ENCODE data around the gene PTPRH. TPM values are rescaled to one million over a fixed set of nuclear protein-coding genes. Genes with fewer than 3 reads are reported as not detected.
A peak's percentile ranks its signal among the peaks of the same experiment; 100 is the strongest.

The PTPRH gene
- total and polyA plus RNA-seq, 9 of the 15 experiments (the other 6 are each of a cell fraction or from before 2014, with no cell fraction given): 0.87 to 34.3 (median 22.7) TPM

DNA sequence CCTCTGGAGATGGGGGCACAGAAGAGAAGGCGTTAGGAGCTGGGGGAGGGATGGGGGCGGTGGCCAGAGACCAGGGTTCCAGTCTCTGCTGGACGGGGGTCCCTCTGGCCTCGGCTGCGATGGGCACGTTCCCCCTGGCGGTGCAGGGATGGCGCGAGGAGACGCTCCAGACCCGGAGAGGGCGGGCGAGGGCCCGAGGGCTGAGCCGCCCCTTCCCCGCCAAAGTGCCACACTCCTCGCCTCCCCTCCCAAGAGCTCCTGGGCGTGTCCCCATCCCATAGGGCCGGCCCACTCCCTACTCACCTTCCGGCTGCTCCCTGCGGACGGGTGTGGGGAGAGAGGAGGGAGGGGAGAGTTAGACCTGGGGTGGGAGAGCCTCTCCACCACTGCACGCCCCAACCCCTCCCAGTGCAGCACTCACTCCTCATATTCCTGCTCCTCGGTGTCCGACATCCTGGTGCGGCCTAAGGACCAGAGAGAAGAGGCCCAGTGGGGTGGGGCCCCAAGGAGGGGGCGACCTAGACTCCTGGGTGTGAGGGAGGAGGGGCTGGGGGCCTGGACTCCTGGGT, 62.5 kb downstream of the PTPRH start (continued):
- no peak for TF ChIP-seq SFPQ (IDR thresholded peaks at IDR 0.05; ENCODE audit: low read depth, low read length)
- TF ChIP-seq POLR2H (tag; IDR thresholded peaks at IDR 0.05; ENCODE audit: low read depth): no peak
- TF ChIP-seq FOXP1 (CRISPR knock-in tag; IDR thresholded peaks at IDR 0.05): no peak
- no peak for TF ChIP-seq NEUROD1 (IDR thresholded peaks at IDR 0.05; ENCODE audit: borderline replicate concordance, low read depth, low read length, partially characterized antibody)
- no peak for TF ChIP-seq RBM34 (IDR thresholded peaks at IDR 0.05; ENCODE audit: borderline replicate concordance, insufficient read depth, low read length)
- TF ChIP-seq ZNF224 (CRISPR knock-in tag; IDR thresholded peaks at IDR 0.05): no peak
- no peak for TF ChIP-seq ZBTB26 (CRISPR knock-in tag; IDR thresholded peaks at IDR 0.05)
- TF ChIP-seq, protein P1, sequence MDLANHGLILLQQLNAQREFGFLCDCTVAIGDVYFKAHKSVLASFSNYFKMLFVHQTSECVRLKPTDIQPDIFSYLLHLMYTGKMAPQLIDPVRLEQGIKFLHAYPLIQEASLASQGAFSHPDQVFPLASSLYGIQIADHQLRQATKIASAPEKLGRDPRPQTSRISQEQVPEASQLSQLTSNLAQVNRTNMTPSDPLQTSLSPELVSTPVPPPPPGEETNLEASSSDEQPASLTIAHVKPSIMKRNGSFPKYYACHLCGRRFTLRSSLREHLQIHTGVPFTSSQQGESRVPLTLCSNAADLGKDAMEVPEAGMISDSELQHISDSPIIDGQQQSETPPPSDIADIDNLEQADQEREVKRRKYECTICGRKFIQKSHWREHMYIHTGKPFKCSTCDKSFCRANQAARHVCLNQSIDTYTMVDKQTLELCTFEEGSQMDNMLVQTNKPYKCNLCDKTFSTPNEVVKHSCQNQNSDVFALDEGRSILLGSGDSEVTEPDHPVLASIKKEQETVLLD (IDR thresholded peaks at IDR 0.05): peak; percentile 63; the same call in 1 of the 2 replicates
- TF ChIP-seq ZKSCAN1 (IDR thresholded peaks at IDR 0.05; ENCODE audit: low read depth, low read length): no peak
- peak; percentile 34 for TF ChIP-seq HNRNPLL (IDR thresholded peaks at IDR 0.05; ENCODE audit: low read depth, low read length, poor library complexity, severe bottlenecking)
- TF ChIP-seq, protein P2, sequence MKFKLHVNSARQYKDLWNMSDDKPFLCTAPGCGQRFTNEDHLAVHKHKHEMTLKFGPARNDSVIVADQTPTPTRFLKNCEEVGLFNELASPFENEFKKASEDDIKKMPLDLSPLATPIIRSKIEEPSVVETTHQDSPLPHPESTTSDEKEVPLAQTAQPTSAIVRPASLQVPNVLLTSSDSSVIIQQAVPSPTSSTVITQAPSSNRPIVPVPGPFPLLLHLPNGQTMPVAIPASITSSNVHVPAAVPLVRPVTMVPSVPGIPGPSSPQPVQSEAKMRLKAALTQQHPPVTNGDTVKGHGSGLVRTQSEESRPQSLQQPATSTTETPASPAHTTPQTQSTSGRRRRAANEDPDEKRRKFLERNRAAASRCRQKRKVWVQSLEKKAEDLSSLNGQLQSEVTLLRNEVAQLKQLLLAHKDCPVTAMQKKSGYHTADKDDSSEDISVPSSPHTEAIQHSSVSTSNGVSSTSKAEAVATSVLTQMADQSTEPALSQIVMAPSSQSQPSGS (CRISPR knock-in tag; IDR thresholded peaks at IDR 0.05): no peak
- no peak for TF ChIP-seq ZNF408 (CRISPR knock-in tag; IDR thresholded peaks at IDR 0.05; ENCODE audit: low read depth)
- TF ChIP-seq ZNF717 (CRISPR knock-in tag; IDR thresholded peaks at IDR 0.05): no peak
- TF ChIP-seq, protein P3, sequence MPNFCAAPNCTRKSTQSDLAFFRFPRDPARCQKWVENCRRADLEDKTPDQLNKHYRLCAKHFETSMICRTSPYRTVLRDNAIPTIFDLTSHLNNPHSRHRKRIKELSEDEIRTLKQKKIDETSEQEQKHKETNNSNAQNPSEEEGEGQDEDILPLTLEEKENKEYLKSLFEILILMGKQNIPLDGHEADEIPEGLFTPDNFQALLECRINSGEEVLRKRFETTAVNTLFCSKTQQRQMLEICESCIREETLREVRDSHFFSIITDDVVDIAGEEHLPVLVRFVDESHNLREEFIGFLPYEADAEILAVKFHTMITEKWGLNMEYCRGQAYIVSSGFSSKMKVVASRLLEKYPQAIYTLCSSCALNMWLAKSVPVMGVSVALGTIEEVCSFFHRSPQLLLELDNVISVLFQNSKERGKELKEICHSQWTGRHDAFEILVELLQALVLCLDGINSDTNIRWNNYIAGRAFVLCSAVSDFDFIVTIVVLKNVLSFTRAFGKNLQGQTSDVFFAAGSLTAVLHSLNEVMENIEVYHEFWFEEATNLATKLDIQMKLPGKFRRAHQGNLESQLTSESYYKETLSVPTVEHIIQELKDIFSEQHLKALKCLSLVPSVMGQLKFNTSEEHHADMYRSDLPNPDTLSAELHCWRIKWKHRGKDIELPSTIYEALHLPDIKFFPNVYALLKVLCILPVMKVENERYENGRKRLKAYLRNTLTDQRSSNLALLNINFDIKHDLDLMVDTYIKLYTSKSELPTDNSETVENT (CRISPR knock-in tag; IDR thresholded peaks at IDR 0.05): peak; percentile 53; the same call in 1 of the 2 replicates
- peak; percentile 58 for TF ChIP-seq GABPA (tag; conservative IDR thresholded peaks at IDR 0.05; ENCODE audit: low read depth)
- TF ChIP-seq, protein P4, sequence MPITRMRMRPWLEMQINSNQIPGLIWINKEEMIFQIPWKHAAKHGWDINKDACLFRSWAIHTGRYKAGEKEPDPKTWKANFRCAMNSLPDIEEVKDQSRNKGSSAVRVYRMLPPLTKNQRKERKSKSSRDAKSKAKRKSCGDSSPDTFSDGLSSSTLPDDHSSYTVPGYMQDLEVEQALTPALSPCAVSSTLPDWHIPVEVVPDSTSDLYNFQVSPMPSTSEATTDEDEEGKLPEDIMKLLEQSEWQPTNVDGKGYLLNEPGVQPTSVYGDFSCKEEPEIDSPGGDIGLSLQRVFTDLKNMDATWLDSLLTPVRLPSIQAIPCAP (CRISPR knock-in tag; IDR thresholded peaks at IDR 0.05; ENCODE audit: borderline replicate concordance): no peak
- TF ChIP-seq EWSR1 (IDR thresholded peaks at IDR 0.05; ENCODE audit: borderline replicate concordance, low read depth, partially characterized antibody): no peak

Measured in K562 (cell line).